Panc1 (cell line): ENCODE results near the gene HACL1. TPM values are rescaled to one million over a fixed set of nuclear protein-coding genes. Genes with fewer than 3 reads are reported as not detected.

ENCODE experiments used
- ATAC-seq: fragments of 200-7000 bp; cut with Tn5 transposase; 2 replicates; pipeline ENCODE4 v1.9.1; 2020; ENCODE audit warnings: mild to moderate bottlenecking, moderate library complexity
- BruUV-seq: library from RNA; stranded (reverse); fragments of 400-500 nt; replicated peaks from 2 replicates; lab custom pipeline; 2021; lab: Mats Ljungman, UMichigan
- CTCF ChIA-PET: fragments of 300-600 bp; sonication (Branson Sonifier 250); formaldehyde crosslinking; loops from one replicate; lab custom pipeline; 2022; ENCODE audit warnings: antibody characterized with exemption; lab: Charles Lee
- POLR2A ChIA-PET: fragments of 300-600 bp; sonication (Branson Sonifier 250); formaldehyde crosslinking; loops from one replicate; lab custom pipeline; 2022; ENCODE audit warnings: antibody characterized with exemption; lab: Charles Lee
- DNase-seq: peaks from one replicate; pipeline ENCODE4 v3.0.0-alpha.2; 2010; ENCODE audit warnings: low read depth, low spot score
- H3K27ac ChIP-seq: 2 replicates; pipeline ENCODE4 v1.5.1; 2011; ENCODE audit warnings: mild to moderate bottlenecking, low read length, inconsistent platforms
- H3K27me3 ChIP-seq: fragments of 200-500 bp; sonication (Bioruptor generic); 2 replicates; pipeline ENCODE4 v1.6.0; 2014; ENCODE audit warnings: low read length, inconsistent platforms; ENCODE audit not compliant: control insufficient read depth, insufficient read depth
- H3K36me3 ChIP-seq: fragments of 200-500 bp; sonication (Bioruptor generic); 2 replicates; pipeline ENCODE4 v1.5.1; 2014; ENCODE audit warnings: inconsistent platforms, mild to moderate bottlenecking, low read length, moderate library complexity; ENCODE audit not compliant: control insufficient read depth, insufficient read depth
- H3K4me1 ChIP-seq: 2 replicates; pipeline ENCODE4 v1.5.1; 2011; ENCODE audit warnings: inconsistent platforms, mild to moderate bottlenecking, low read length, moderate library complexity; ENCODE audit not compliant: control insufficient read depth, insufficient read depth
- H3K4me3 ChIP-seq, 2 experiments: 2 replicates each; pipeline ENCODE4 v1.5.1; 2011 to 2012; ENCODE audit warnings: low read depth in 2 of 2, low read length in 2 of 2, mild to moderate bottlenecking in 2 of 2, inconsistent platforms in 1 of 2, moderate library complexity in 1 of 2
- H3K9me3 ChIP-seq: fragments of 200-500 bp; sonication (Bioruptor generic); 2 replicates; pipeline ENCODE4 v1.5.1; 2014; ENCODE audit warnings: low read depth, mild to moderate bottlenecking, inconsistent platforms, low read length, moderate library complexity; ENCODE audit not compliant: control insufficient read depth, insufficient read depth
- POLR2AphosphoS5 ChIP-seq: IDR thresholded peaks from 2 replicates; pipeline ENCODE4 v1.6.1; 2012; ENCODE audit warnings: mild to moderate bottlenecking, low read depth, low read length, moderate library complexity
- SIN3A ChIP-seq: IDR thresholded peaks from 2 replicates; pipeline ENCODE4 v1.6.1; 2012; ENCODE audit warnings: low read depth, mild to moderate bottlenecking, low read length, moderate library complexity, borderline replicate concordance; ENCODE audit not compliant: insufficient read depth
- TCF7L2 ChIP-seq: IDR thresholded peaks from 2 replicates; pipeline ENCODE4 v1.6.1; 2011; ENCODE audit warnings: mild to moderate bottlenecking, low read depth, low read length, inconsistent platforms
- in situ Hi-C: cut with HindIII; loops from 2 replicates; pipeline ENCODE4 v1.10.0; 2016; ENCODE audit warnings: low sequenced_read_pairs, low pct_unique_long_range_greater_than_20kb
- intact Hi-C: fragments of 100-400 bp; cut with micrococcal nuclease; formaldehyde crosslinking; loops from one replicate; pipeline ENCODE4 v1.10.0; 2022; ENCODE audit not compliant: unreplicated experiment
- total RNA-seq: library from RNA; stranded (reverse); gene quantifications from one replicate; pipeline ENCODE4 v1.2.1, GENCODE V29; 2021; ENCODE audit not compliant: unreplicated experiment
- TF ChIP-seq, protein P1 (sequence below): fragments of 450-650 bp; IDR thresholded peaks from 2 replicates; pipeline ENCODE4 v1.5.1; 2017; ENCODE audit warnings: mild to moderate bottlenecking
- TF ChIP-seq, protein P2 (sequence below), 2 experiments: IDR thresholded peaks; 2 replicates each; pipeline ENCODE4 v1.6.1; 2011 to 2012; ENCODE audit warnings: low read depth in 2 of 2, control low read depth in 1 of 2, low read length in 1 of 2, mild to moderate bottlenecking in 1 of 2, moderate library complexity in 1 of 2; ENCODE audit not compliant: insufficient read depth in 1 of 2

Gene HACL1
- total RNA-seq, 1 experiment from 2014 or later: 26.8 TPM

DNA sequence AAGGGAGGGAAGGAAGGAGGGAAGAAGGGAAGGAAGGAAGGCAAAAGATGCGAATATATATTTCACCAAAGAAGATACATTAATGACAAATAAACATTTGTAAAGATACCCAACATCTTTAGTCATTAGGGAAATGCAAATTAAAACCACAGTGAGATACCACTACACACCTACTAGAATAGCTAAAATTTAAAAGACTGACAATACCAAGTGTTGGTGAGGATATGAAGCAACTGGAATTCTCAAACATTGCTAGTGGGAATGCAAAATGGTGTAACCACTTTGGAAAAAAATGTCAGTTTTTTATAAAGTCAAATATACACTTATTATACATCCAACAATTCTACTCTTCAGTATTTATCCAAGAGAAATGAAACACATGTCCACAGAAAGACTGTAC, 75.6 kb downstream of the HACL1 start:
- ChIA-PET CTCF (no interaction called here), POLR2A (no interaction called here)
- DNase-seq (no peak), ATAC-seq (no peak)
- no peak overlapping the region for H3K4me3 ChIP-seq
- in situ Hi-C loops (no loop called here), intact Hi-C loops (no loop called here)
- TF ChIP-seq, protein P1, sequence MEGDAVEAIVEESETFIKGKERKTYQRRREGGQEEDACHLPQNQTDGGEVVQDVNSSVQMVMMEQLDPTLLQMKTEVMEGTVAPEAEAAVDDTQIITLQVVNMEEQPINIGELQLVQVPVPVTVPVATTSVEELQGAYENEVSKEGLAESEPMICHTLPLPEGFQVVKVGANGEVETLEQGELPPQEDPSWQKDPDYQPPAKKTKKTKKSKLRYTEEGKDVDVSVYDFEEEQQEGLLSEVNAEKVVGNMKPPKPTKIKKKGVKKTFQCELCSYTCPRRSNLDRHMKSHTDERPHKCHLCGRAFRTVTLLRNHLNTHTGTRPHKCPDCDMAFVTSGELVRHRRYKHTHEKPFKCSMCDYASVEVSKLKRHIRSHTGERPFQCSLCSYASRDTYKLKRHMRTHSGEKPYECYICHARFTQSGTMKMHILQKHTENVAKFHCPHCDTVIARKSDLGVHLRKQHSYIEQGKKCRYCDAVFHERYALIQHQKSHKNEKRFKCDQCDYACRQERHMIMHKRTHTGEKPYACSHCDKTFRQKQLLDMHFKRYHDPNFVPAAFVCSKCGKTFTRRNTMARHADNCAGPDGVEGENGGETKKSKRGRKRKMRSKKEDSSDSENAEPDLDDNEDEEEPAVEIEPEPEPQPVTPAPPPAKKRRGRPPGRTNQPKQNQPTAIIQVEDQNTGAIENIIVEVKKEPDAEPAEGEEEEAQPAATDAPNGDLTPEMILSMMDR: no peak
- TF ChIP-seq SIN3A (no peak), TCF7L2 (no peak), POLR2AphosphoS5 (no peak)
- TF ChIP-seq, protein P2, sequence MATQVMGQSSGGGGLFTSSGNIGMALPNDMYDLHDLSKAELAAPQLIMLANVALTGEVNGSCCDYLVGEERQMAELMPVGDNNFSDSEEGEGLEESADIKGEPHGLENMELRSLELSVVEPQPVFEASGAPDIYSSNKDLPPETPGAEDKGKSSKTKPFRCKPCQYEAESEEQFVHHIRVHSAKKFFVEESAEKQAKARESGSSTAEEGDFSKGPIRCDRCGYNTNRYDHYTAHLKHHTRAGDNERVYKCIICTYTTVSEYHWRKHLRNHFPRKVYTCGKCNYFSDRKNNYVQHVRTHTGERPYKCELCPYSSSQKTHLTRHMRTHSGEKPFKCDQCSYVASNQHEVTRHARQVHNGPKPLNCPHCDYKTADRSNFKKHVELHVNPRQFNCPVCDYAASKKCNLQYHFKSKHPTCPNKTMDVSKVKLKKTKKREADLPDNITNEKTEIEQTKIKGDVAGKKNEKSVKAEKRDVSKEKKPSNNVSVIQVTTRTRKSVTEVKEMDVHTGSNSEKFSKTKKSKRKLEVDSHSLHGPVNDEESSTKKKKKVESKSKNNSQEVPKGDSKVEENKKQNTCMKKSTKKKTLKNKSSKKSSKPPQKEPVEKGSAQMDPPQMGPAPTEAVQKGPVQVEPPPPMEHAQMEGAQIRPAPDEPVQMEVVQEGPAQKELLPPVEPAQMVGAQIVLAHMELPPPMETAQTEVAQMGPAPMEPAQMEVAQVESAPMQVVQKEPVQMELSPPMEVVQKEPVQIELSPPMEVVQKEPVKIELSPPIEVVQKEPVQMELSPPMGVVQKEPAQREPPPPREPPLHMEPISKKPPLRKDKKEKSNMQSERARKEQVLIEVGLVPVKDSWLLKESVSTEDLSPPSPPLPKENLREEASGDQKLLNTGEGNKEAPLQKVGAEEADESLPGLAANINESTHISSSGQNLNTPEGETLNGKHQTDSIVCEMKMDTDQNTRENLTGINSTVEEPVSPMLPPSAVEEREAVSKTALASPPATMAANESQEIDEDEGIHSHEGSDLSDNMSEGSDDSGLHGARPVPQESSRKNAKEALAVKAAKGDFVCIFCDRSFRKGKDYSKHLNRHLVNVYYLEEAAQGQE (IDR thresholded peaks at IDR 0.05; ENCODE audit: insufficient read depth in 1 of 2, low read depth in 2 of 2, low read length in 1 of 2): no peak
- H3K27ac ChIP-seq: no peak overlapping the region
- H3K36me3 ChIP-seq: no peaks in the 10 kb centered on the region
- H3K4me1 ChIP-seq: no peaks in the 10 kb centered on the region
- H3K27me3 ChIP-seq: no peaks in the 10 kb centered on the region
- no TSS peak for BruUV-seq
- H3K9me3 ChIP-seq: no peaks in the 10 kb centered on the region

DNA sequence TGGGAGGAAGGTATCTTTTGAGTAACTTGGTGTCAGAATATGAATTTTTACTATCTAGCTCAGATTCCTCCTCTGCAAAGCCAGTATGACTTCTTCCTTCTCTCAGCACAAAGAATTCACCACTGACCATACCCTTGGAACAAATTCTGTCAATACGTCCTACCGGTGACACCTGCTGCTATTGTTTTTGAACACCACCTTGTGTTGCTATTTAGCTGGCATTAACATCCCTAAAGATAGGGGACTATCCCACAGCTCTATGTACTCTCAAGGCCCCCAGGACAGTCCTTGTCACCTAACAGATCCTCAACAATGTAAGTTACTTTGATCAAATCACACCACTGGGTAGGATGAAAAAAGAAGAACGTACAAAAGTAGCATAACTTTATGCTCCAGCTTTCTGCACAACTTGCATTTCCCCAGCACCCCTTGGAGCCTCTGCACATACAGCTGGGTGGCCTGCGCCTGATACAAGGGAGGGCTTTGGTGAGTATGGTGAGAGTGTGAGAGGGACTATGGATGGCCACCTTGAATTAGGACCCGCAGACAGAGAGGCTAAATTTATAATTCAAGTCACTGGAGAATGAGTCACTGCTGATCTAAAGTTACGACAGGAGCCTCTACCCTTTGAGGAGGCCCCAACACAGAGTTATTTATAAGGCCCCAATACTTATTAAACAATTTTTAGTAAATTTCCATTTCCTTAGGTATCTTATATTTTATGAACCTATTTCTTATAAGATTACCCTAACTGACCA, 77.5 kb downstream of the HACL1 start:
- in situ Hi-C loops: no loop called here
- DNase-seq: no peak
- no peak for ATAC-seq
- H3K27me3 ChIP-seq: no peaks in the 10 kb centered on the region
- no peak for TF ChIP-seq POLR2AphosphoS5
- no peak for TF ChIP-seq TCF7L2
- TF ChIP-seq, protein P1: no peak
- no peak for TF ChIP-seq SIN3A
- TF ChIP-seq, protein P2 (IDR thresholded peaks at IDR 0.05; ENCODE audit: insufficient read depth in 1 of 2, low read depth in 2 of 2, low read length in 1 of 2): no peak
- no peaks in the 10 kb centered on the region for H3K36me3 ChIP-seq
- no peak overlapping the region for H3K27ac ChIP-seq
- no TSS peak for BruUV-seq
- intact Hi-C loops: no loop called here
- no peaks in the 10 kb centered on the region for H3K9me3 ChIP-seq
- ChIA-PET POLR2A (no interaction called here), CTCF (no interaction called here)
- no peak overlapping the region for H3K4me3 ChIP-seq
- no peaks in the 10 kb centered on the region for H3K4me1 ChIP-seq
